Stimulated activated CD4-positive, alpha-beta T cell treated with anti-CD3 and anti-CD28 coated beads, Interleukin-1b, Interleukin-23, amount 100 ng/mL, for 4 hours (primary cell): Measurements from ENCODE around the gene SMIM5.
"Not testable (repeated sequence)": the region's sequence is repeated elsewhere in the genome, so short reads cannot be mapped to it uniquely, and the experiment has no call there.

Experiments
- DNase-seq, 2 donors: peaks; one replicate each; pipeline ENCODE4 v3.0.0-alpha.2; 2020; ENCODE audit warnings: low read depth in 2 of 2

SMIM5 gene

DNA sequence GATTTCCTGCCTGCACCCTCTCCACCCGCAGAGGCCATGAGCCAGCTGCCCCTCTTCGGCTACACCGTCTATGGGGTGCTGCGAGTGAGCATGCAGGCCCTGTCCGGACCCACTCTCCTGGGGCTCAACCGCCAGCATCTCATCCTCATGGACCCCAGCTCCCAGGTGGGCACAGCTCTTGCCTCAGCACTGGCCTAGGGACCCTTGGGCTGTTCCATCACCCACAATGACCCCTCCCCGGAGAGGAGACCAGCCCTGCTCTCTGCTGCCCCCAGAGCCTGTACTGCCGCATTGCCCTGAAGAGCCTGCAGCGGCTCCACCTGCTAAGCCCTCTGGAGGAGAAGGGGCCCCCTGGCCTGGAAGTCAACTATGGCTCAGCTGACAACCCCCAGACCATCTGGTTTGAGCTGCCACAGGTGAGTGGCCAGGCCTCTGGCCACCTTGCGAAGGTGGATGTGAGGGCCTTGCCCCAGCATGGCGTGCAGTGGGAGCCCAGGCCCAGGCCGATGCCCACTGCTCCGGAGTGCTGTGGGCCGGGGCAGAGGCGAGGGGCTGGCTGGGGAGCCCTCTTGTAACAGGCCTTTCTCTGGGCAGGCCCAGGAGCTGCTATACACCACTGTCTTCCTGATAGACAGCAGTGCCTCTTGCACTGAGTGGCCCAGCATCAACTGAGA is 7.3 kb upstream of the SMIM5 start:
- no peak for DNase-seq

- DNase-seq: no peak
Measured at GRCh38 chr17:75626496-75627038, 6.7 kb upstream of the SMIM5 start.

DNA sequence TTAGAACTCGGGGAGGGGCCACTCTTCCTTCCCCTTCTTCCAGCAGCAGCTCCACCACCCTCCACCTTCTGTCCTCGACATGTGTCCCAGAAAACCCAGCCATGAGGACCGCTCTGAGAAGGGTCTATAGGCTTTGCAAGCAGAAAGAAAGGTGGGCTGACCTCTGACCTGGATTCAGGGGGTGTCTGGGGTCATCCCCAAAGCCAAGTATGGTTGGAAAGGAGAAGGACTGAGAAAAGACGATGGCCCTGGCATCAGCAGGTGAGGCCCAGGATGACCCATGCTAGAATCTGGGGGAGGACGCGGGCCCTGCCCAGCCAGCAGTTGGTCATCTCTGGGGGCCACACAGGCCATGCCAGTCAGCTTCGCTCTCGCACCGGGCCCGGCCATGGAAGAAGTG is 6.1 kb upstream of the SMIM5 start:
- DNase-seq: no peak

- DNase-seq: no peak
Measured at GRCh38 chr17:75628425-75628824, 4.8 kb upstream of the SMIM5 start.

GRCh38 chr17:75629157-75629556 is 4.1 kb upstream of the SMIM5 start:
- no peak for DNase-seq

DNA sequence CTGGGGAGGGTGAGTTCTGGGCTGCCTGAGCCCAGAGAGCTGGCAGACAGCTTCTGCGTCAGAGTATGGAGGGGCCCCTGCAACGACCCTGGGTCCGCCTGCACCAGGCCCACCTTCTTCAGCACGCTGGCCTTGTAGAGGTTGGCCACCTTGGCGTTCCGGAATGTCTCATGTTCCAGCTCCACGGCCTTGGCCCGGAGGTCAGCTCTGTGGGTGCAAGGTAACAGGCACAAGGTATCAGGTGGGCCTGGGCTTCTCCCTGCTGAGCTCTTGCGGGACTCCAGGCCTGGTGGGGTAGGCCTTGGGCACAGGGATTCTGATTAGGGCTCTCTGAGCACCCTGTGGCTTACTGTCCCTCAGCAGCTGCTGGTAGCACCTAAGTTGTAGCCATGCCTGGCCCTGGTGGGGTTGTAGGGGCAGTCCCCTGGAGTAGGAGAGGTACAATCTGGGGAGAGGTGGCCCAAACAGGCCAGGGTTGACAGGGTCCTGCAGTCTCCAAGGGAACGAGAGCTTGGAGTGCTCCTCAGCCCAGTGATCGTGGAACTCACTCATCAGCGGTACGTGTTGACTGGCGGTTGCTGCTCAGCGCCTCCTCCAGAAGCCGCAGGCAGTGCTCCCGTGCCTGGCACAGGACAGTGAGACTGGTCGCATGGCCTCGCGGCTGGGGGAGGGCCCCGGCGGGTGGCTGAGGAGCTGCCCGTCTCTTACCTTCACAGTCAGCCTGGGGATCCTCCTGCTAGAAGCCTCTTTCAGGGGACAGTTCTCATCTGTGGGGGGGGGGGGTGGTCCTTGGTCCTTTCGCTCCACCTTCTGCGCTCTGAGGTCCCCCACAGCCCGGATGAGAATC is 2.9 kb upstream of the SMIM5 start:
- no peak for DNase-seq

DNA sequence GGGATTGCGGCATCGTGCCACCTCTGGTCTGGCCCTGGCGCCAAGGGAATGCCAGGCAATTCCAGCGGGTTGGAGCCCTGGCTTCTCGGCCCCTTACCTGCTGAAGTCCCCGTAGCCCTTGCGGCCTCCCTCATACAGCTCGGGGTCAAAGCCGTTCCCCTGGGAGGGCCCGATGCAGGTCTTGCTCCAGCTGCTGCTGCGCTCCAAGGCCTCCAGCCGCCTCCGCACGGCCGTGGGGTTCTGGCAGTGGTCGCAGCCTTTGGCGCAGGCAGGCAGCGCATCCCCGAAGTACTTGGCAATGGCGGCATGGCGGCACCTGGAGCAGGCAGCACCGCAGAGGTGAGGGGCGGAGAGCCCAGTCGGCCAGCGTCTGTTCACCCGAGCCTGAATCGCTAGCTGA is 1.9 kb upstream of the SMIM5 start:
- DNase-seq: no peak

DNA sequence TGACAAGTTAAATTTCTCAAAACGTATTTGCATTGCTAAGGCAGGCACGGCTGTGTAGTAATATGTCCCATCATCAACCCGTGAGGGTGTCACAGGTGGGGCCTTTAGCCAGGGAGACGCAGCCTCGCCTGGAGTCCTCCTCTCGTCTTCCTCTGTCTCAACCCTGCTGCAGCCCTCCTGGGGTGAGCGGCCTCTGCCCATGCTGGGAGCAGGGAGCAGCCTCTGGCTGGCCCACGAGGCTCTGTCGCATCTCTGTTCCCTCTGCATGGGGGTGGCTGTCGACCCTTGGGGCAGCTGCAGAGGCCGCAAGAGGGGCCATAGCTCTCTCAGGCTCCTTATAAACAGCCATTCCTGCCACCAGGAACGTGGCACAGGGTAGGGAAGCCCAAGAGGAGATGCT is 806 bp upstream of the SMIM5 start:
- no peak for DNase-seq

- peak; percentile 31 to 46 for DNase-seq
Measured at GRCh38 chr17:75633486-75634375, 497 bp downstream of the SMIM5 start.

DNA sequence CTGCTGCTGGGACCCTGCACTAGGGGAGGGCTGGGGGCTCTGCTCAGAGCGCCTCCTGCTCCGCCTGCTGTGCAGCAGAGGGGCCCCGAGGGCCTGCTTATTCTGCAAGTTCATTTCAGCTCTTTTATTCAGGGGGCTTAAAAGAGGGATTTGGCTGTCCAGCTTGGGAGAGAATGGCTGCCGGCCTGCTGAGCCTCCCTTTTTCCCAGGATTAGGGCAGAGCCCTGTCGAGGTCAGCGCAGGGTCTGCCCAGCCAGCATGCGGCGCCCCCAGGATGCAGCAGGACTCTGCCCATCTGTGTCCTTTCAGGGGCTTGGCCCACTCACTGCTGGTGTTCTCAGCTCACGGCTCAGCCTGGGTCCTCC is 1.1 kb downstream of the SMIM5 start:
- no peak for DNase-seq

DNA sequence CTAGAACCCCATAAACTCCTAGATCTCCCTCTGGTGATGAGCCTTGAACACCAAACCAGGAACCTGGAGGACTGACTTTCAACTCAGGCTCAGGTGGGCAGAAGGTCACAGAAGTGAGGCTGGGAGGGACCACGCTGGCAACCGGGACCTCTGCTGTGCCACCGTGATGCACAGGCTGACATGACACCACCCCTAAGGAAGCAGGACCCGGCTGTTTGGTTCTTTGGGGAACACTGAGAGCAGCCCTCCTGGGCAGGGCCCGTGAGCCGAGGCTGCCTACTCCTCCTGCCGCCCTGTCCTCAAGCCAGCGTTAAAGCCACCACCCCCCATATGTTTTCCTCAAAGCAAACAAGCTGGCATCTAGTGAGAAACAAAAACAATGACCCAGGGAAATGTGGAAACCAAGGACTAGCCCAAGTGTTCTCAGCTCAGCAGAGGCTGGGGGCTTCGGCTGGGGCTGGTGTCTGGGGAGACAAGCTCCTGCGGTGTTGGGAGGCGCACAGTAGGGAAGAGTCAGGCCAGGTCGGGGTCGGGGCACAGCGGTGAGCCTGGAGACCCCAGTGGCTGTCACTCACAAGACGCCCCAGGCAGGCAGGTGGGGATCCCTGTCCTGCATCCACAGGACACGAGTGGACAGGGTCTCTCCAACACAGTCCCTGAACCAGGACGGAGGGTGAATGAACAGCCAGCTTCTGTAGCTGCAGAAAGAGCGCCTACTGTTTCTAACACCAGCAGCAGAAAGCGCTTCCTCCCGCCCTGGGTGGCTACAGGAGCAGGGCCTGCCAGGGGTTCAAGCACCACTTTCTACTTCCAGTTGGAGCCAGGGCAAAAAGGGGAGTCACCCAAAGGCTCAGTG is 1.7 kb downstream of the SMIM5 start:
- DNase-seq: no peak

DNA sequence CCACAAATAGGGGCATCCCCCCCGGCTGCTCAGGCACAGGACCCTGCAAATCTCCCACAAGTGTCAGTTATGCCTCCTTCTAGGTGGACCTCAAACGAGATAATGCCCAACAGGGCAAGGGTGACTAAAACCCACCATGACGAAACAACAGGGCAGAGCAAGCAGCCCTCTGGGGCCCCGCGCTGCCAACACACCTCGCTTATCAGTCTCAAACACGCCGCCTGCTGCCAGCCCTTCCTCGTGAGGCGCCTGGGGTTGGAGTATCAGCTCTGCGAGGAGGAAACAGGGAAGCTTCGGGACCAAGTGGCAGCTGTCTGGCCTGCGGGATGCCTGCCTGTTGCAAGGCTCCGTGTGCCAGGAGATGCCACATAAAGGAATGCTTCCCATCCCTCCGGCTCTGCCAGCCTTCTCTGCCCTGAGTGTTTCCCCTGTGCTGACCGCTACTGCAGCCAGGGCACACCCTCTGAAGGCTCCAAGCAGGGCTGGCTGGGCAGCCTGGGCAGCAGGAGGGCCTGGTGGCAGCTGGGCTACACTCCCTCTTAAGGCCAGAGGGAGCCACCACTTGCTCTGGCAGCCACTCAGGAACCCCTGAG is 2.5 kb downstream of the SMIM5 start:
- no peak for DNase-seq

GRCh38 chr17:75636381-75637142 is 3.3 kb downstream of the SMIM5 start:
- DNase-seq: no peak

DNA sequence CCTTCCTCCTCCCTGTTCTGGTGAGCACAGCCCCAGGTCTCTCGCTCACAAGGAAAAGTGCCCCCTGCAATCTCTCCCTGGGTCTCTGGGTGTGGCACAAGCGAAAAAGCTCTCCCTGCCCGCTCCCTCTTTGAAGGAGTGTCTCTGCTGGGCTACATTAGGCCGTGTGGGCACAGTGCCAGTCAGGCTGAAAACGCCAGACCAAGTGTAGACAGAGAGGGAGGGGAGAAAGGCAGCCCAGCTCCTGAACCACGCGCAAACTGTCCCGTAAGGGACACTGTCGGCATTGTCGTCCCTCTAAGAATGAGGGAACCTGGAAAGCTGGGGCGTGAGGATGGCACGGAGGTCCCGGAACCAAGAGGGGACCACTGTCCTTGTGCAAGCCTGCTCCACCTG is 3.9 kb downstream of the SMIM5 start:
- DNase-seq: no peak

GRCh38 chr17:75637551-75637950 is 4.3 kb downstream of the SMIM5 start:
- DNase-seq: no peak

DNA sequence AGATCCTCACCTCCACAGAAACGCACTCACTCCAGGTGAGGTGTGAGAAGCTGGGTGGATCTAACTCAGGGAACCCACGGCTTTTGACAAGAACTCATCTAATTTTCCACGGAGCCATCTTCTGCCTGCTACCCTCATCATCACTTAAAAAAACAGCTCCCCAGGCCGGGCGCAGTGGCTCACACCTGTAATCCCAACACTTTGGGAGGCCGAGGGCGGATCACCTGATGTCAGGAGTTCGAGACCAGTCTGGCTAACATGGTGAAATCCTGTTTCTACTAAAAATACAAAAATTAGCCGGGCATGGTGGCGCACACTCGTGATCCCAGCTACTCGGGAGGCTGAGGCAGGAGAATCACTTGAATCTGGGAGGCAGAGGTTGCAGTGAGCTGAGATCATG is 4.8 kb downstream of the SMIM5 start:
- not testable (repeated sequence) for DNase-seq

DNA sequence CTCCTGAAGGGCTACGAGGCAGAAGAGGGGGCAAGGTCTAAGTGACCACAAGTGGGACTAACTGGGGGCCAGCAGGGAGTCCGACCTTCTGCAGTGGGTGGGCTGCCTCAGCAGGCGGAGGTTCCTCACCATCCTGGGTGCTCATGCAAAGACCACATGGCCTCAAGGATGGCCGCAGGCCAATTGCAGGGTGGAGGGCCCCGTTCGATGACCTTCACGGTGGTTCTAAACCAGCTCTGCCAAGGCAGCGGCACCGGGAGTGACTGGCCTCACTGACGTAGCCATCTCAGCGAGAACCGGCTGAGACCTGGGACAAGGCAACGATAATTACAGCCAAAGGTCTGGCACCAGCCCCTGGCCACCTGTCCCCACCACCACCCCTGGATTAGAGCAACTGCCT is 5.7 kb downstream of the SMIM5 start:
- DNase-seq: no peak

GRCh38 chr17:75639327-75639726 is 6.1 kb downstream of the SMIM5 start:
- DNase-seq: no peak

DNA sequence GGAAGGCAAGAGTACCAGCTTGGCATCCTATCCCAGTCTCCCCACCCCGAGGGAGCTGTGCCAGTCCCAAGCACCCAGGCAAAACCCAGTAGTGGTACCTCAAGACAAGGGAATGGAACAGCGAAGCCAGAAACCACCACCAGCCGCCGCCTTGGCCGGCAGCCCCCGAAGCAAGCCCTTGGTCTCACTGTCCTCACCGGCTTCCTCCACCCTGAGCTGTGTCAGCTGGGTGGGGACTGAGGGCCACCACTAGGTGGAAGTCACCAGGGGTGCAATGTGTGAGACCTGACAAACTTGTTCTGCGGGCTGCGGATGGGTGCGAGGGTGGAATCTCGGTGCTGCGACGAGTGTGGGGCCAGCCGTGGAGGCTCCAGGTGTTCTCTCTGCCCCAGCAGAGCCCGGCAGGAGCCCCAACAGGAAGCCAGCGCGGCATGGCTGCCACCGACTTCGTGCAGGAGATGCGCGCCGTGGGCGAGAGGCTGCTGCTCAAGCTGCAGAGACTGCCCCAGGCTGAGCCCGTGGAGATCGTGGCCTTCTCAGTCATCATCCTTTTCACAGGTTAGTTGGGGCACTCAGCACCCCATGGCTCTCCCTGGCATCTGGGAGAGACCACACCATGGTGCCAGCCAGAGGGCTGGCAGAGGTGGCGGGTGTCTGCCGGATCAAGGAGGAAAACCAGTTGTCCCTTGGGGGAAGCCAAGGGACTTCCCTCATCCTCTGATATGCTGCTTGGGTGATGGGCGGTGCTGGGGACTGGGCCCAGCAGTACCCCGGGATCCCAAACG is 6.7 kb downstream of the SMIM5 start:
- DNase-seq: no peak
